SK-N-SH treated with all-trans-retinoic acid at 6 μM for 48 hours (cell line): Measurements from ENCODE around the gene LOXHD1.

Experiments
- ATAC-seq: fragments of 200-7000 bp; cut with Tn5 transposase; 3 replicates; pipeline ENCODE4 v1.9.1; 2020; ENCODE audit warnings: mild to moderate bottlenecking, moderate library complexity
- BACH2 ChIP-seq: fragments of 250-450 bp; sonication (Bioruptor Pico); IDR thresholded peaks from 2 replicates; pipeline ENCODE4 v1.9.0; 2021; ENCODE audit warnings: mild to moderate bottlenecking, borderline replicate concordance
- CREB5 ChIP-seq: fragments of 250-450 bp; sonication (Bioruptor Pico); IDR thresholded peaks from 2 replicates; pipeline ENCODE4 v1.5.1; 2020; ENCODE audit warnings: low read depth, mild to moderate bottlenecking, moderate library complexity
- CSRNP3 ChIP-seq: fragments of 250-450 bp; sonication (Bioruptor Pico); IDR thresholded peaks from 2 replicates; pipeline ENCODE4 v1.5.1; 2021; ENCODE audit warnings: mild to moderate bottlenecking, moderate library complexity
- ESRRG ChIP-seq: fragments of 250-450 bp; sonication (Bioruptor Pico); IDR thresholded peaks from 2 replicates; pipeline ENCODE4 v1.6.1; 2021; ENCODE audit warnings: mild to moderate bottlenecking
- GLIS3 ChIP-seq: fragments of 250-450 bp; sonication (Bioruptor Pico); IDR thresholded peaks from 2 replicates; pipeline ENCODE4 v1.5.0; 2020; ENCODE audit warnings: mild to moderate bottlenecking, moderate library complexity
- ISL1 ChIP-seq: fragments of 250-450 bp; sonication (Bioruptor Pico); IDR thresholded peaks from 2 replicates; pipeline ENCODE4 v2.1.2; 2022; ENCODE audit warnings: mild to moderate bottlenecking, moderate library complexity
- OSR1 ChIP-seq: fragments of 250-450 bp; sonication (Bioruptor Pico); IDR thresholded peaks from 2 replicates; pipeline ENCODE4 v1.8.0; 2022; ENCODE audit warnings: moderate library complexity, mild to moderate bottlenecking, inconsistent platforms
- PATZ1 ChIP-seq: fragments of 250-450 bp; sonication (Bioruptor Pico); IDR thresholded peaks from 2 replicates; pipeline ENCODE4 v1.8.0; 2020; ENCODE audit warnings: mild to moderate bottlenecking, moderate library complexity, borderline replicate concordance
- POU6F1 ChIP-seq: fragments of 250-450 bp; sonication (Bioruptor Pico); IDR thresholded peaks from 2 replicates; pipeline ENCODE4 v1.8.0; 2021; ENCODE audit warnings: low read depth, mild to moderate bottlenecking, moderate library complexity, borderline replicate concordance
- RARB ChIP-seq: fragments of 250-450 bp; sonication (Bioruptor Pico); IDR thresholded peaks from 2 replicates; pipeline ENCODE4 v1.8.0; 2021; ENCODE audit warnings: mild to moderate bottlenecking, moderate library complexity
- SNAI2 ChIP-seq: fragments of 250-450 bp; sonication (Bioruptor Pico); IDR thresholded peaks from 2 replicates; pipeline ENCODE4 v1.5.0; 2020; ENCODE audit warnings: mild to moderate bottlenecking, moderate library complexity
- TOX ChIP-seq: fragments of 250-450 bp; sonication (Bioruptor Pico); IDR thresholded peaks from 2 replicates; pipeline ENCODE4 v1.8.0; 2021; ENCODE audit warnings: mild to moderate bottlenecking, moderate library complexity, borderline replicate concordance
- ZC3H10 ChIP-seq: fragments of 250-450 bp; sonication (Bioruptor Pico); IDR thresholded peaks from 2 replicates; pipeline ENCODE4 v1.5.1; 2021; ENCODE audit warnings: mild to moderate bottlenecking, moderate library complexity
- ZFP3 ChIP-seq: fragments of 250-450 bp; sonication (Bioruptor Pico); IDR thresholded peaks from 2 replicates; pipeline ENCODE4 v1.5.0; 2020; ENCODE audit warnings: mild to moderate bottlenecking, moderate library complexity
- ZFP30 ChIP-seq: fragments of 450-650 bp; formaldehyde crosslinking; IDR thresholded peaks from 2 replicates; pipeline ENCODE4 v1.5.0; 2022; ENCODE audit warnings: mild to moderate bottlenecking, moderate library complexity
- ZNF565 ChIP-seq: fragments of 450-650 bp; formaldehyde crosslinking; conservative IDR thresholded peaks from 2 replicates; pipeline ENCODE4 v1.5.0; 2020; ENCODE audit warnings: low read depth, mild to moderate bottlenecking, moderate library complexity
- ZNF70 ChIP-seq: fragments of 450-650 bp; formaldehyde crosslinking; IDR thresholded peaks from 2 replicates; pipeline ENCODE4 v1.5.0; 2020; ENCODE audit warnings: mild to moderate bottlenecking, moderate library complexity
- TF ChIP-seq, protein P1 (sequence below): fragments of 250-450 bp; sonication (Bioruptor Pico); IDR thresholded peaks from 2 replicates; pipeline ENCODE4 v1.5.0; 2020; ENCODE audit warnings: mild to moderate bottlenecking, moderate library complexity

Gene LOXHD1

GRCh38 chr18:46569211-46569610 is 87.8 kb downstream of the LOXHD1 start (continued):
- TF ChIP-seq CSRNP3 (CRISPR knock-in tag) (no peak), OSR1 (CRISPR knock-in tag) (no peak), GLIS3 (CRISPR knock-in tag) (no peak), ZNF70 (no peak)
- TF ChIP-seq, all 23 proteins: peak for 0

DNA sequence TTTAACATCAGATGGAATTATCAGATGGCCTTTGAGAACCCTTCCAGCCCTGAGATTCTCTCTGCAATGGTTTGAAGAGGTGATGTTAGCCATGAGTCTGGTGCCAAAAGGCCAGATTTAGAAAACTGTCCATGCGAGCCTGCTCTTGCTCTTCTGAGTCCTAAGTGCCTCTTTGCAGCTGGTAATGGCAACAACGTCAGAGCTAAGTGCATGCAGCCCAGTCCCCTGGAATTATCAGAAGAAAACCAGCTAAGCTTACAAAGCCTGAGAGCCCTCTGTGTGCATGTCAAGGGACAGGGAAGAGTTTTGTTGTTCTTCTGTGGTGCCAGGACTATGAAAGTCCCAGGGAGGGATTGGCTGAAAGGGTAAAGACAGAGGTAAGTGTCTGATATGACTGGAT is 89.8 kb downstream of the LOXHD1 start:
- ATAC-seq = no peak

More for the DNA sequence above, 89.8 kb downstream of the LOXHD1 start:
- TF ChIP-seq ESRRG (CRISPR knock-in tag) (no peak), POU6F1 (no peak), GLIS3 (CRISPR knock-in tag) (no peak), OSR1 (CRISPR knock-in tag) (no peak), RARB (CRISPR knock-in tag) (no peak), CREB5 (CRISPR knock-in tag) (no peak), ZFP3 (CRISPR knock-in tag) (no peak), ZNF70 (no peak), SNAI2 (CRISPR knock-in tag) (no peak), ZNF565 (CRISPR knock-in tag) (no peak), ZFP30 (CRISPR knock-in tag) (no peak), ZC3H10 (no peak), ISL1 (CRISPR knock-in tag) (no peak), TOX (CRISPR knock-in tag) (no peak), PATZ1 (no peak), CSRNP3 (CRISPR knock-in tag) (no peak), BACH2 (no peak)
- TF ChIP-seq, protein P1, sequence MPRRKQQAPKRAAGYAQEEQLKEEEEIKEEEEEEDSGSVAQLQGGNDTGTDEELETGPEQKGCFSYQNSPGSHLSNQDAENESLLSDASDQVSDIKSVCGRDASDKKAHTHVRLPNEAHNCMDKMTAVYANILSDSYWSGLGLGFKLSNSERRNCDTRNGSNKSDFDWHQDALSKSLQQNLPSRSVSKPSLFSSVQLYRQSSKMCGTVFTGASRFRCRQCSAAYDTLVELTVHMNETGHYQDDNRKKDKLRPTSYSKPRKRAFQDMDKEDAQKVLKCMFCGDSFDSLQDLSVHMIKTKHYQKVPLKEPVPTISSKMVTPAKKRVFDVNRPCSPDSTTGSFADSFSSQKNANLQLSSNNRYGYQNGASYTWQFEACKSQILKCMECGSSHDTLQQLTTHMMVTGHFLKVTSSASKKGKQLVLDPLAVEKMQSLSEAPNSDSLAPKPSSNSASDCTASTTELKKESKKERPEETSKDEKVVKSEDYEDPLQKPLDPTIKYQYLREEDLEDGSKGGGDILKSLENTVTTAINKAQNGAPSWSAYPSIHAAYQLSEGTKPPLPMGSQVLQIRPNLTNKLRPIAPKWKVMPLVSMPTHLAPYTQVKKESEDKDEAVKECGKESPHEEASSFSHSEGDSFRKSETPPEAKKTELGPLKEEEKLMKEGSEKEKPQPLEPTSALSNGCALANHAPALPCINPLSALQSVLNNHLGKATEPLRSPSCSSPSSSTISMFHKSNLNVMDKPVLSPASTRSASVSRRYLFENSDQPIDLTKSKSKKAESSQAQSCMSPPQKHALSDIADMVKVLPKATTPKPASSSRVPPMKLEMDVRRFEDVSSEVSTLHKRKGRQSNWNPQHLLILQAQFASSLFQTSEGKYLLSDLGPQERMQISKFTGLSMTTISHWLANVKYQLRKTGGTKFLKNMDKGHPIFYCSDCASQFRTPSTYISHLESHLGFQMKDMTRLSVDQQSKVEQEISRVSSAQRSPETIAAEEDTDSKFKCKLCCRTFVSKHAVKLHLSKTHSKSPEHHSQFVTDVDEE = no peak
